ENCODE measurements around the gene ATP6V0E2.

Gene ATP6V0E2

DNA sequence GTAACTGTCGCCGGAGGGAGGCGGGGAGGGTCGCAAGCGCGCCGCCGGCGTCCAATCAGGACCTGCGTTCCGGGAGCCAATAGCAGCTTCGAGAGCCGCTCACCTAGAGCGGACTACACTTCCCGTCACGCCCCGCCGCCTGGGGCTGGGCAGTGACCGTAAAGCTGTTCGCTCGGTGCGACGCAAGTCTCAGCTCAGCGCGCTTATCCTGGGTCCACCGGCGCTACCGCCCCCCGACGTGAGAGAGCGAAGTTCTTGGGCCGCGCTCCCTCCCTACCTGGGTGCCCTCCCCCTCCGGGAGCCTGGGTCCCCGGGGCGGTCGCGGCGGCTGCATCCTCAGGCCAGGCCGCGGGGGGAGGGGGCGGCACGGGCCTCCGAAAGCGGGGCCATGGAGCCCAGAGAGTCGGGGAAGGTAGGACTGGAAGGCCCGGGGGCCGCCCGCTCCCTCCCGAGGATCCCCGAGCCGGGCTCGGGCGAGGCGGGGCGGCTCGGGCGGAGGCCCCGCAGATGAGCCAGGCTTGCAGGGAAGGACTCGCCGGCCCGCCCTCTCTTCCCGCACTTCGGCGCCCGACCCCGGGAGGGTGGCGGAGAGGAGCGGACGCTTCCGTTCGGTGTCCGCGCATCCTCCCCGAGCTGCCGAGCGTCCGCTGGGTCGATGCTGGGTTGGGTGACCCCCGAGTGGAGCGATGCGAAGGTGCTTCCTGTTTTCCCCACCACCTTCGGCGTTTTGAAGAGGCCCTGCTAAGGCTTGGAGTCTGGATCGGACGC, 35.4 kb upstream of the ATP6V0E2 start, which contains the start of gene ZNF862:
TSS of gene ZNF862 (plus strand) at position 152 of the 768 bp plus-strand sequence. CDS start at position 389, 237 bp downstream.
- no peaks in the 10 kb centered on the region for H3K4me1 ChIP-seq (ENCODE audit: control insufficient read depth, low read depth, low read length)
- H3K56ac ChIP-seq (ENCODE audit: low read length), result peak within 1 kb of the TSS; percentile 87
- H3K27me3 ChIP-seq (ENCODE audit: insufficient read depth, low read length, poor library complexity), result peaks cover 3% of the 10 kb centered on the region
- peak within 1 kb of the TSS; percentile 70 for H3K4me3 ChIP-seq (ENCODE audit: low read length)
- H3K79me1 ChIP-seq (ENCODE audit: low read length), result no peaks in the 10 kb centered on the region
- no peak within 1 kb of the TSS for H2BK120ac ChIP-seq (ENCODE audit: low read depth, low read length)
- H2AK5ac ChIP-seq (ENCODE audit: low read length), result no peak within 1 kb of the TSS
- no peak within 1 kb of the TSS for H2BK5ac ChIP-seq (ENCODE audit: low read length)
- H4K8ac ChIP-seq (ENCODE audit: low read depth, low read length), result no peak within 1 kb of the TSS
- peak within 1 kb of the TSS; percentile 75 for H3K9ac ChIP-seq (ENCODE audit: low read length)
- peak within 1 kb of the TSS; percentile 84 for H3K4me2 ChIP-seq (ENCODE audit: low read length)
- peak within 1 kb of the TSS; percentile 56 for H3K4ac ChIP-seq (ENCODE audit: low read depth, low read length)
- no peaks in the 10 kb centered on the region for H3K36me3 ChIP-seq (ENCODE audit: control insufficient read depth, insufficient read depth, low read length)
- H3K79me2 ChIP-seq (ENCODE audit: control insufficient read depth, insufficient read depth, low read length), result no peaks in the 10 kb centered on the region
- H3K18ac ChIP-seq (ENCODE audit: low read length), result peak within 1 kb of the TSS; percentile 55
- no peak within 1 kb of the TSS for H4K5ac ChIP-seq (ENCODE audit: low read length)
- H3K27ac ChIP-seq (ENCODE audit: low read depth, low read length), result no peak within 1 kb of the TSS
- DNase-seq, result peak; percentile 99
- WGBS (ENCODE audit: extremely low coverage, insufficient coverage, low lambda C conversion rate), result no CpG with 5 or more reads among the region's 86 CpGs
- no peak within 1 kb of the TSS for H2BK15ac ChIP-seq (replicated peaks; ENCODE audit: low read depth)
- peak within 1 kb of the TSS; percentile 15 for H3K23ac ChIP-seq (ENCODE audit: low read length)

DNA sequence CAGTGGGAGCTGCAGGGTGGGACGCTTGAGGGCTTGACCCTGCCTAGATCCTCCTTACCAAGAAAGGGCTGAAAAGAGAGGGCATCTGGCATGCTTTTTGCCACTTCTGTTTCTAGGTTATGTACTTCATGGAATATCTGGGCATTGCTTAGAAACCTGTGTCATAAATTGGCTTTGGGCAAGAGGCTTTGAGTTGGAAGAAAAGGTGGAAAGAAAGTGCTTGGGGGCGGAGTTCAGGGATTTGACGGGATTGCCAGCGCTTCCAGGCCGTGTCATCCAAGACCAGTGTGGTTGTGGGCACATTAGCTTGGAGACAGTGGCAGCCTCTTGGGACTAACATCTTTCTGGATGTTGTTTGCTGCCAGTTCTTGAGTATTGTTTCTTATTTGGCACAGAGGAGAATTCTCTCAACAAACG, 34.8 kb upstream of the ATP6V0E2 start:
- Histone ChIP-seq H3K36me3 (ENCODE audit: control insufficient read depth, insufficient read depth, low read length) (no peaks in the 10 kb centered on the region), H3K4me2 (ENCODE audit: low read length) (peak overlapping the region; percentile 84), H3K9ac (ENCODE audit: low read length) (peak overlapping the region; percentile 75), H3K79me2 (ENCODE audit: control insufficient read depth, insufficient read depth, low read length) (no peaks in the 10 kb centered on the region), H2AK5ac (ENCODE audit: low read length) (no peak overlapping the region), H4K5ac (ENCODE audit: low read length) (no peak overlapping the region), H3K4me3 (ENCODE audit: low read length) (peak overlapping the region; percentile 70), H2BK15ac (replicated peaks; ENCODE audit: low read depth) (no peak overlapping the region), H3K27me3 (ENCODE audit: insufficient read depth, low read length, poor library complexity) (peaks cover 3% of the 10 kb centered on the region), H3K56ac (ENCODE audit: low read length) (peak overlapping the region; percentile 87), H4K8ac (ENCODE audit: low read depth, low read length) (no peak overlapping the region), H3K18ac (ENCODE audit: low read length) (no peak overlapping the region), H2BK120ac (ENCODE audit: low read depth, low read length) (no peak overlapping the region), H2BK5ac (ENCODE audit: low read length) (no peak overlapping the region), H3K27ac (ENCODE audit: low read depth, low read length) (no peak overlapping the region), H3K23ac (ENCODE audit: low read length) (peak overlapping the region; percentile 15), H3K79me1 (ENCODE audit: low read length) (no peaks in the 10 kb centered on the region), H3K4ac (ENCODE audit: low read depth, low read length) (no peak overlapping the region), H3K4me1 (ENCODE audit: control insufficient read depth, low read depth, low read length) (no peaks in the 10 kb centered on the region)
- no CpG with 5 or more reads among the region's 6 CpGs for WGBS (ENCODE audit: extremely low coverage, insufficient coverage, low lambda C conversion rate)
- peak; percentile 33 for DNase-seq

DNA sequence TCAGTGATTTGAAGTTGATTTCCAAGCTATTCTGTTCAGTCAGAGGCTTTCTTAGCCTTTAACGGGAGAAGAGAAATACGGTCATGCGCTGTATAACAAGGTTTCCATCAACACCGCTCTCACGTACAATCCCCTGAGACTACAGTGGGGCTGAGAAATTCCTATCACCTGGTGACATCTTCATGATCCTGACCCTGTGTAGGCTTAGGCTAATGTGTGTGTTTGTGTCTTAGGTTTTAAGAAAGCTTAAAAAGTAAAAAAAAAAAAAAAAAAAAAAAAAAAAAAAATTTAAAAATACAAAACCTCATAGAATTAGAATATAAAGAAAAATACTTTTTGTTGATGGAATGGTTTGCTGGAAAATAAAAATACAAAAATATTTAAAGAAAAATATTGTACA, 33.8 kb upstream of the ATP6V0E2 start:
- Histone ChIP-seq H3K23ac (ENCODE audit: low read length) (no peak overlapping the region), H3K18ac (ENCODE audit: low read length) (no peak overlapping the region), H4K5ac (ENCODE audit: low read length) (no peak overlapping the region), H2BK15ac (replicated peaks; ENCODE audit: low read depth) (no peak overlapping the region), H3K4me1 (ENCODE audit: control insufficient read depth, low read depth, low read length) (no peaks in the 10 kb centered on the region), H2BK120ac (ENCODE audit: low read depth, low read length) (no peak overlapping the region), H4K8ac (ENCODE audit: low read depth, low read length) (no peak overlapping the region), H2AK5ac (ENCODE audit: low read length) (no peak overlapping the region), H3K56ac (ENCODE audit: low read length) (no peak overlapping the region), H3K79me2 (ENCODE audit: control insufficient read depth, insufficient read depth, low read length) (no peaks in the 10 kb centered on the region), H3K4me3 (ENCODE audit: low read length) (no peak overlapping the region), H3K9ac (ENCODE audit: low read length) (no peak overlapping the region), H3K79me1 (ENCODE audit: low read length) (no peaks in the 10 kb centered on the region), H3K27ac (ENCODE audit: low read depth, low read length) (no peak overlapping the region), H3K27me3 (ENCODE audit: insufficient read depth, low read length, poor library complexity) (peaks cover 3% of the 10 kb centered on the region), H3K4me2 (ENCODE audit: low read length) (no peak overlapping the region), H3K36me3 (ENCODE audit: control insufficient read depth, insufficient read depth, low read length) (no peaks in the 10 kb centered on the region), H3K4ac (ENCODE audit: low read depth, low read length) (no peak overlapping the region), H2BK5ac (ENCODE audit: low read length) (no peak overlapping the region)
- no peak for DNase-seq
- no CpG with 5 or more reads among the region's 5 CpGs for WGBS (ENCODE audit: extremely low coverage, insufficient coverage, low lambda C conversion rate)

DNA sequence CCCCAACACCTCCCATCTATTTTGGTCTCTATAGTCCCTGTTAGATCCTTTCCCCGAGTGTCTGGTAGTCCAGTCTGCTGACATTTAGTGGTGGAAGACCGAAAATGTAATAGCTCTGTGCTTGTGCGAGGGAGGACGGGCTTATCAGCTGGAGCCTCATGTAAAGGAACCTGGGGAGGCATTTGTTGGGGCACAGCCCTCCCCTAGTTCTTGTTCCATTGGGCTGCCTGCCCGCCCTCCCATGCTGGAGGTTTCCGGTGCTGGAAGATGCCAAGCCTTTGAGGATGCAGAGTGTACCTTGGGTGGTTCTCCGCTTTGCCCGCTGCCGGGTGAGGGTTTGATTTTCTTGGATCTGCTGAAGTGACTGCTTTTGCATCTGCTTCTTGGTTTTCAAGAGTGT, 30.2 kb upstream of the ATP6V0E2 start:
- H3K4me3 ChIP-seq (ENCODE audit: low read length), result no peak overlapping the region
- H3K56ac ChIP-seq (ENCODE audit: low read length), result no peak overlapping the region
- no peak overlapping the region for H3K4me2 ChIP-seq (ENCODE audit: low read length)
- no peak overlapping the region for H3K18ac ChIP-seq (ENCODE audit: low read length)
- H3K79me2 ChIP-seq (ENCODE audit: control insufficient read depth, insufficient read depth, low read length), result no peaks in the 10 kb centered on the region
- no peaks in the 10 kb centered on the region for H3K36me3 ChIP-seq (ENCODE audit: control insufficient read depth, insufficient read depth, low read length)
- H3K4ac ChIP-seq (ENCODE audit: low read depth, low read length), result no peak overlapping the region
- no peak overlapping the region for H3K9ac ChIP-seq (ENCODE audit: low read length)
- no peaks in the 10 kb centered on the region for H3K4me1 ChIP-seq (ENCODE audit: control insufficient read depth, low read depth, low read length)
- no peak overlapping the region for H2BK5ac ChIP-seq (ENCODE audit: low read length)
- H3K27me3 ChIP-seq (ENCODE audit: insufficient read depth, low read length, poor library complexity), result peaks cover 3% of the 10 kb centered on the region
- no peak overlapping the region for H3K23ac ChIP-seq (ENCODE audit: low read length)
- H2AK5ac ChIP-seq (ENCODE audit: low read length), result no peak overlapping the region
- H4K5ac ChIP-seq (ENCODE audit: low read length), result no peak overlapping the region
- no peak overlapping the region for H4K8ac ChIP-seq (ENCODE audit: low read depth, low read length)
- H2BK120ac ChIP-seq (ENCODE audit: low read depth, low read length), result no peak overlapping the region
- no peak for DNase-seq
- H2BK15ac ChIP-seq (replicated peaks; ENCODE audit: low read depth), result no peak overlapping the region
- WGBS (ENCODE audit: extremely low coverage, insufficient coverage, low lambda C conversion rate), result no CpG with 5 or more reads among the region's 9 CpGs
- no peaks in the 10 kb centered on the region for H3K79me1 ChIP-seq (ENCODE audit: low read length)
- H3K27ac ChIP-seq (ENCODE audit: low read depth, low read length), result no peak overlapping the region

DNA sequence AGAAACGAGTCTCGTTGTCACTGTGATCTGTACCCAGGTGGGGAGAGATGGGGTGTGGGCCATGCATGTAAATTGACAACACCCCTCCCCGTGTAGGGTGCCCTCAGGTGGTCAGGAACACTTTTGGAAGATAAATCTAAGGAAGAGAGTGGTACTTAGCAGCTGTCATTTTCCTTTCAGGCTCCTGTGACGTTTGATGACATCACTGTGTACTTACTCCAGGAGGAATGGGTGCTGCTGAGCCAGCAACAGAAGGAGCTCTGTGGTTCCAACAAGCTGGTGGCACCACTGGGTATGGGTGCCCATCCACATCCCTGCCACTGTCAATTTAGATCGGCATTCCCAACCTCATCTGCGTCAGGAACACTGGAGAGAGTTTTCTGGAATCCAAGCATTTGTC, 29.3 kb upstream of the ATP6V0E2 start:
- no CpG with 5 or more reads among the region's 6 CpGs for WGBS (ENCODE audit: extremely low coverage, insufficient coverage, low lambda C conversion rate)
- Histone ChIP-seq H3K79me1 (ENCODE audit: low read length) (no peaks in the 10 kb centered on the region), H4K5ac (ENCODE audit: low read length) (no peak overlapping the region), H3K23ac (ENCODE audit: low read length) (no peak overlapping the region), H2BK120ac (ENCODE audit: low read depth, low read length) (no peak overlapping the region), H3K18ac (ENCODE audit: low read length) (no peak overlapping the region), H4K8ac (ENCODE audit: low read depth, low read length) (no peak overlapping the region), H2BK5ac (ENCODE audit: low read length) (no peak overlapping the region), H3K27ac (ENCODE audit: low read depth, low read length) (no peak overlapping the region), H3K4me1 (ENCODE audit: control insufficient read depth, low read depth, low read length) (no peaks in the 10 kb centered on the region), H3K79me2 (ENCODE audit: control insufficient read depth, insufficient read depth, low read length) (no peaks in the 10 kb centered on the region), H2BK15ac (replicated peaks; ENCODE audit: low read depth) (no peak overlapping the region), H3K56ac (ENCODE audit: low read length) (no peak overlapping the region), H2AK5ac (ENCODE audit: low read length) (no peak overlapping the region), H3K36me3 (ENCODE audit: control insufficient read depth, insufficient read depth, low read length) (no peaks in the 10 kb centered on the region), H3K4ac (ENCODE audit: low read depth, low read length) (no peak overlapping the region), H3K9ac (ENCODE audit: low read length) (no peak overlapping the region), H3K4me3 (ENCODE audit: low read length) (no peak overlapping the region), H3K27me3 (ENCODE audit: insufficient read depth, low read length, poor library complexity) (peaks cover 3% of the 10 kb centered on the region), H3K4me2 (ENCODE audit: low read length) (no peak overlapping the region)
- DNase-seq, result no peak
